Breast epithelium (tissue), 3 donors: ENCODE results near the gene USP12.

ENCODE experiments used
- CTCF ChIP-seq, 3 donors: fragments of 450-650 bp; IDR thresholded peaks; one replicate each; pipeline ENCODE4 v1.5.1; 2016 to 2017; ENCODE audit warnings: antibody characterized with exemption in 3 of 3, mild to moderate bottlenecking in 3 of 3, moderate library complexity in 3 of 3
- POLR2A ChIP-seq: fragments of 450-650 bp; IDR thresholded peaks from one replicate; pipeline ENCODE4 v1.6.1; 2016; ENCODE audit warnings: antibody characterized with exemption, mild to moderate bottlenecking, moderate library complexity
- POLR2AphosphoS5 ChIP-seq, 3 donors: sonication (generic); formaldehyde crosslinking; IDR thresholded peaks; one replicate each; pipeline ENCODE4 v1.6.1; 2017; ENCODE audit warnings: antibody characterized with exemption in 3 of 3

DNA sequence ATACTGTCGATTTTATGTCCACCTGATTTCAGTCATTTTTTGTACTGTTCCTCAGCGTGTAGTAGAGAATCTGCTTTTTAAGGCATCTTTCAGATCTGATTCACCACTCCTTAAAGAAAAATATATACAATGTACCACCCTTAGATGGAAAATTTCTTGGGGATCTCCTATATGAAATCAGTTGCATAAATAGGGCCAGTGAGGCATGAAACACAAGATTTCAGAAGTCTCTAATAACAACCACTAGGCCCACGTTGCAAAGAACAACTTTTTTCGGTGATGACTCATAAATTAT, 1.4 kb downstream of the USP12 start:
- TF ChIP-seq CTCF (IDR thresholded peaks at IDR 0.05) (no peak), POLR2A (no peak), POLR2AphosphoS5 (IDR thresholded peaks at IDR 0.05) (no peak)
